GM23248 (cell line): ENCODE results near the gene GATAD2B. TPM values are rescaled to one million over a fixed set of nuclear protein-coding genes. Genes with fewer than 3 reads are reported as not detected.
"Not testable (repeated sequence)": the region's sequence is repeated elsewhere in the genome, so short reads cannot be mapped to it uniquely, and the experiment has no call there.

Source experiments
- DNase-seq: peaks from one replicate; pipeline ENCODE4 v3.0.0-alpha.2; 2015
- H2AFZ ChIP-seq: fragments of 200-600 bp; sonication (generic); 2 replicates; pipeline ENCODE4 v1.6.1; 2016; ENCODE audit warnings: antibody characterized with exemption
- H3F3A ChIP-seq: fragments of 200-600 bp; sonication (generic); 2 replicates; pipeline ENCODE4 v1.6.1; 2016; ENCODE audit warnings: mild to moderate bottlenecking, antibody characterized with exemption, mixed run types; ENCODE audit not compliant: insufficient read depth
- H3K27ac ChIP-seq: fragments of 200-600 bp; sonication (generic); 2 replicates; pipeline ENCODE4 v1.5.1; 2016; ENCODE audit warnings: mild to moderate bottlenecking
- H3K27me3 ChIP-seq: fragments of 200-600 bp; sonication (generic); replicated peaks from 2 replicates; pipeline ENCODE4 v1.6.1; 2016; ENCODE audit warnings: mild to moderate bottlenecking; ENCODE audit not compliant: insufficient read depth
- H3K36me3 ChIP-seq: fragments of 200-600 bp; sonication (generic); 2 replicates; pipeline ENCODE4 v1.6.1; 2016; ENCODE audit warnings: low read depth, mild to moderate bottlenecking
- H3K4me1 ChIP-seq: fragments of 200-600 bp; sonication (generic); 2 replicates; pipeline ENCODE4 v1.6.1; 2016; ENCODE audit warnings: mild to moderate bottlenecking; ENCODE audit not compliant: insufficient read depth
- H3K4me2 ChIP-seq: fragments of 200-600 bp; sonication (generic); one replicate; pipeline ENCODE4 v1.6.1; 2016; ENCODE audit warnings: mild to moderate bottlenecking; ENCODE audit not compliant: unreplicated experiment
- H3K4me3 ChIP-seq: fragments of 200-600 bp; sonication (generic); 2 replicates; pipeline ENCODE4 v1.5.1; 2016; ENCODE audit warnings: mild to moderate bottlenecking
- H3K79me2 ChIP-seq: fragments of 200-600 bp; sonication (generic); 2 replicates; pipeline ENCODE4 v1.6.1; 2016; ENCODE audit warnings: mild to moderate bottlenecking; ENCODE audit not compliant: insufficient read depth
- H3K9ac ChIP-seq: fragments of 200-600 bp; sonication (generic); 2 replicates; pipeline ENCODE4 v1.6.1; 2016; ENCODE audit warnings: mild to moderate bottlenecking
- H3K9me2 ChIP-seq: fragments of 200-600 bp; sonication (generic); 2 replicates; pipeline ENCODE4 v1.6.1; 2016; ENCODE audit warnings: mixed run types, mild to moderate bottlenecking, moderate library complexity; ENCODE audit not compliant: insufficient read depth
- H3K9me3 ChIP-seq: fragments of 200-600 bp; sonication (generic); one replicate; pipeline ENCODE4 v1.6.1; 2017; ENCODE audit warnings: low read depth
- H4K20me1 ChIP-seq: fragments of 200-600 bp; sonication (generic); 2 replicates; pipeline ENCODE4 v1.6.0; 2016; ENCODE audit not compliant: insufficient read depth
- EZH2 ChIP-seq: fragments of 200-600 bp; sonication (generic); IDR thresholded peaks from 2 replicates; pipeline ENCODE4 v1.6.1; 2018; ENCODE audit warnings: antibody characterized with exemption, mild to moderate bottlenecking; ENCODE audit not compliant: insufficient read depth, poor library complexity, severe bottlenecking
- EZH2phosphoT487 ChIP-seq: fragments of 200-600 bp; sonication (generic); IDR thresholded peaks from 2 replicates; pipeline ENCODE4 v1.6.1; 2018; ENCODE audit warnings: antibody characterized with exemption, moderate library complexity, mild to moderate bottlenecking, low read depth; ENCODE audit not compliant: insufficient read depth
- WGBS, 2 experiments: methylation state at CpG; one replicate each; pipeline ENCODE4 v1.1.6; 2015 to 2017; ENCODE audit warnings: low lambda C conversion rate in 2 of 2, low coverage in 1 of 2; ENCODE audit errors: missing lambda C conversion rate in 2 of 2; 5-methylcytosine and 5-hydroxymethylcytosine counted together
- in situ Hi-C: fragments of 300-500 bp; cut with MboI; formaldehyde crosslinking; loops from 2 replicates; pipeline ENCODE4 v1.15.0; 2020
- polyA plus RNA-seq: library from polyadenylated mRNA; unstranded; fragments of >200 nt; fragmentation: Nextera tagmentation; extraction: Ambion mirVana; gene quantifications from 2 replicates; pipeline ENCODE4 v1.2.1, GENCODE V29; 2016
- total RNA-seq: library from RNA; depleted of rRNA; stranded (reverse); fragments of >200 nt; shearing (Covaris generic); gene quantifications from 2 replicates; pipeline ENCODE4 v1.2.3, GENCODE V29; 2014

GATAD2B gene
- total and polyA plus RNA-seq, 2 experiments from 2014 or later, result 3.3 to 3.9 TPM

DNA sequence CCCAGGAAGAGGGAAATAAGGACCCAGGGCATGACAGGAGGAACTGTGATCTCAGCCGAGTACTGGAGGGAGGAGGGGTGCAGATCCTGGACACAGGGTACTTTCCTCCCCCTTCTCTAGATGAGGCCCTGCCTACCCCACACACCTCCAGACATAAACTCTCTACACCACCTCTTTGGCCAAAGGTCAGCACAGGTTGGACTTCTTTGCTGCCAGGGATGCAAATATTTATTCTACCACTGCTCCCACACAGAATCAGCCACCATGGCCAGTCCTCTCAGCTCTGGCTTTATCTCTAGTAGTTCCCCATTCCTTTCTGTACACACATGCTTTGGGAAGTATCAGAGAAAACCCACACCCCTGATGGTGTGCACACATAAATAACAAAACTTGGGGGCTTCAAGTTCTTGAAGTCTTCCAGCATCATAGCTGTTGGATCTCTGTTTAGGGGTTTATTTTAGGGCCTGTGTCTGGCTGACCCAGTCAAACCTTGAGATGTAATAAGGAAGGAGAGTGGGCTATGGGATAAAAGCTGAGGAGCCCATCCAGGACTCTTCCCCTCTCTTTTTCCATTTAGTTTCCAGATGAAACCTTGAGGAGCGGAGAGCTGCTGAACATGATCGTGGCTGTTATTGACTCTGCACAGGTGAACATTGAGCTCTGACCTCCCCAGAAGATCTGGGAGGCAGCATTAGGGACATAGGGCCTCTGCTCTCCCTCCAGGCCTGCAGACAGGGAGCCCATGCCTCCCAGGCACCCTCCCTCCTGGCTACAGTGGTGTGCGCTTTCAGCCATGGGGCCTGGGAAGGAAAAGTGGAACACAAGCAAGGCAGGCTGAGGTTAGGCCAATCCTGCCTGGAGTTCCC is 154.2 kb downstream of the GATAD2B start:
- peaks cover 26% of the 10 kb centered on the region; the same call in 1 of the 2 replicates for H3K36me3 ChIP-seq
- H2AFZ ChIP-seq, result no peak overlapping the region
- no peak overlapping the region for H3K4me2 ChIP-seq

DNA sequence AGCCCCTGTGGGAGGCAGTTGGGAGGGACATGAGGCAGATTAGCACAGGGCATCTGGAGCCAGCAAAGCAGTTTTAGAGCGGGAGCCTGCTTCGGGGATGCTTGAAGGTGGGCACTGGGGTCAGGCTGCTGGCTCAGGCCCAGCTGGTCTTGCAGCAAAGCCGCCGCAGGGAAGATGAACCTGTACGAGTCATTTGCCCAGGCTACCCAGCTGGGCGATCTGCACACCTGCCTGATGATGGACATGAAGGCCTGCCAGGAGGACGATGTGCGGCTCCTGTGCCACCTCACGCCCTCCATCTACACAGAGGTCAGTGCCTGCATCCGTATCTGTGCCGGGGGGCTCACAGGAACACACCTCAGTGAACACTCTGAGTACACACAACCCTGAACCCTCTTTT is 155.3 kb downstream of the GATAD2B start:
- Histone ChIP-seq H3K4me3 (no peak overlapping the region), H3K27me3 (no peaks in the 10 kb centered on the region), H3K9ac (no peak overlapping the region), H3K4me2 (no peak overlapping the region), H3K27ac (no peak overlapping the region), H3K4me1 (no peaks in the 10 kb centered on the region), H2AFZ (no peak overlapping the region), H3K79me2 (no peaks in the 10 kb centered on the region), H3F3A (0 out of 2 replicates have a peak, but pooled peaks cover 1% of the 10 kb centered on the region), H3K36me3 (peaks cover 28% of the 10 kb centered on the region; the same call in 1 of the 2 replicates), H4K20me1 (no peaks in the 10 kb centered on the region), H3K9me2 (no peaks in the 10 kb centered on the region), H3K9me3 (no peaks in the 10 kb centered on the region)
- 90 to 92% methylated on average over 11 of the region's 11 CpGs for WGBS, 2 experiments
- no peak for DNase-seq
- in situ Hi-C loops, result no loop called here
- TF ChIP-seq EZH2phosphoT487 (no peak), EZH2 (no peak)

More for the DNA sequence above, 154.2 kb downstream of the GATAD2B start:
- H3K9me2 ChIP-seq, result no peaks in the 10 kb centered on the region
- no peak overlapping the region for H3K27ac ChIP-seq
- H3K79me2 ChIP-seq, result no peaks in the 10 kb centered on the region
- H3K9me3 ChIP-seq, result no peaks in the 10 kb centered on the region
- no peak for TF ChIP-seq EZH2
- no peak for TF ChIP-seq EZH2phosphoT487
- in situ Hi-C loops, result no loop called here
- no peaks in the 10 kb centered on the region for H3K27me3 ChIP-seq
- H4K20me1 ChIP-seq, result no peaks in the 10 kb centered on the region
- DNase-seq, result no peak
- H3K4me1 ChIP-seq, result no peaks in the 10 kb centered on the region
- H3K9ac ChIP-seq, result no peak overlapping the region
- no peak overlapping the region for H3K4me3 ChIP-seq
- H3F3A ChIP-seq, result peaks cover 3% of the 10 kb centered on the region
- WGBS, 2 experiments, result 88 to 91% methylated on average over 4 of the region's 4 CpGs

DNA sequence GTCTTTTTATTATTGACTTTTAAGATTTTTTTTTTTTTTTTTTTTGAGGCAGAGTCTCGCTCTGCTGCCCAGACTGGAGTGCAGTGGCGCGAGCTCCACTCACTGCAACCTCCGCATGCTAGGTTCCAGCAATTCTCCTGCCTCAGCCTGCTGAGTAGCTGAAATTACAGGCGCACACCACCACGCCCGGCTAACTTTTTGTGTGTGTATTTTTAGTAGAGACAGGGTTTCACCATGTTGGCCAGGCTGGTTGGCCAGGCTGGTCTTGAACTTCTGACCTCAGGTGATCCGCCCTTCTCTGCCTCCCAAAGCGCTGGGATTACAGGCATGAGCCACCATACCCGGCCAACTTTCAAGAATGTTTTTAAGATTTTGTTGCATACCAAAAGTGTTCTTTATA is 156.1 kb downstream of the GATAD2B start:
- H3K4me3 ChIP-seq, H3K9me3 ChIP-seq, H4K20me1 ChIP-seq, H3K4me1 ChIP-seq, H3K4me2 ChIP-seq, H3F3A ChIP-seq, DNase-seq, H2AFZ ChIP-seq, H3K9me2 ChIP-seq, H3K79me2 ChIP-seq, H3K27me3 ChIP-seq, H3K9ac ChIP-seq, in situ Hi-C loops, H3K27ac ChIP-seq: not testable (repeated sequence)
- H3K36me3 ChIP-seq, result peaks cover 26% of the 10 kb centered on the region; the same call in 1 of the 2 replicates
- WGBS, 2 experiments, result 96 to 97% methylated on average over 10 of the region's 10 CpGs

DNA sequence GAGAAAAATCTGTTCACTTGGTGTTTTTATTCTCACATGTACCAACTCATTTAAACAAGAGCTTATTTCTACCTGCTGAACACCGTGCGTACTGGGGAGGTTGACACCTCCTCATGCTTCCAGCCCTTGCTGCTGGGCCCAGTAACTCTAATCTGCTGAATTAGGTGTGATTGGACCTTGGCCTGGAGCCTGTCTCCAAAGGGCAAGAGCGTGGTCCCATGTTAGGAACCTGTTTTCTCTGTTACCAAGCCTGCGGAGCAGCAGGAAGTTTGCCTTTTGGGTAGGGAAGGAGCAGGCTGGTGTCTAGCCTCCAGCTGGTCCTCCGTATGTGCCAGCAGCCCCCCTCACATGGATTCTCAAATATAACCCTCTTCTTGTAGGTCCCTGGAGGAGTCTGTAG is 158.5 kb downstream of the GATAD2B start:
- Histone ChIP-seq H3K4me2 (no peak overlapping the region), H3F3A (no peaks in the 10 kb centered on the region), H3K9ac (no peak overlapping the region), H3K36me3 (peaks cover 32% of the 10 kb centered on the region; the same call in 1 of the 2 replicates), H3K4me1 (peaks cover 3% of the 10 kb centered on the region; the same call in 1 of the 2 replicates), H3K27ac (no peak overlapping the region), H4K20me1 (no peaks in the 10 kb centered on the region), H3K27me3 (no peaks in the 10 kb centered on the region), H3K9me2 (no peaks in the 10 kb centered on the region), H3K9me3 (no peaks in the 10 kb centered on the region), H3K79me2 (no peaks in the 10 kb centered on the region), H3K4me3 (no peak overlapping the region), H2AFZ (no peak overlapping the region)
- 83 to 85% methylated on average over 5 of the region's 5 CpGs for WGBS, 2 experiments
- no peak for DNase-seq
- in situ Hi-C loops, result no loop called here
- TF ChIP-seq EZH2 (no peak), EZH2phosphoT487 (no peak)
